GM23338 (cell line): ENCODE measurements around the gene CCDC167. TPM values are rescaled to one million over a fixed set of nuclear protein-coding genes. Genes with fewer than 3 reads are reported as not detected.

Experiments
- ATAC-seq: fragments of 200-7000 bp; cut with Tn5 transposase; 3 replicates; pipeline ENCODE4 v1.9.1; 2020
- DNase-seq: peaks from one replicate; pipeline ENCODE4 v3.0.0-alpha.2; 2015; ENCODE audit warnings: low spot score
- H2AFZ ChIP-seq: fragments of 200-600 bp; sonication (generic); 2 replicates; pipeline ENCODE4 v1.8.0; 2016; ENCODE audit warnings: antibody characterized with exemption, mild to moderate bottlenecking, moderate library complexity
- H3F3A ChIP-seq: fragments of 200-600 bp; sonication (generic); replicated peaks from 2 replicates; pipeline ENCODE4 v1.8.0; 2017; ENCODE audit warnings: antibody characterized with exemption, mixed run types, low read depth
- H3K27ac ChIP-seq: fragments of 200-600 bp; sonication (generic); 2 replicates; pipeline ENCODE4 v1.6.1; 2016; ENCODE audit warnings: low read depth
- H3K27me3 ChIP-seq: fragments of 200-600 bp; sonication (generic); 2 replicates; pipeline ENCODE4 v1.8.0; 2016; ENCODE audit warnings: mild to moderate bottlenecking, mixed run types, moderate library complexity; ENCODE audit not compliant: insufficient read depth
- H3K36me3 ChIP-seq: fragments of 200-600 bp; sonication (generic); 2 replicates; pipeline ENCODE4 v1.8.0; 2016; ENCODE audit warnings: mild to moderate bottlenecking; ENCODE audit not compliant: insufficient read depth
- H3K4me1 ChIP-seq: fragments of 200-600 bp; sonication (generic); 2 replicates; pipeline ENCODE4 v1.8.0; 2016; ENCODE audit warnings: mild to moderate bottlenecking, moderate library complexity; ENCODE audit not compliant: insufficient read depth
- H3K4me2 ChIP-seq: fragments of 200-600 bp; sonication (generic); 2 replicates; pipeline ENCODE4 v1.7.1; 2017; ENCODE audit warnings: mixed run types
- H3K4me3 ChIP-seq: fragments of 200-600 bp; sonication (generic); 2 replicates; pipeline ENCODE4 v1.6.1; 2016; ENCODE audit warnings: mixed run types
- H3K79me2 ChIP-seq: fragments of 200-600 bp; sonication (generic); replicated peaks from 2 replicates; pipeline ENCODE4 v1.8.0; 2017; ENCODE audit warnings: mild to moderate bottlenecking; ENCODE audit not compliant: insufficient read depth
- H3K9me2 ChIP-seq: fragments of 200-600 bp; sonication (generic); 2 replicates; pipeline ENCODE4 v1.8.0; 2017; ENCODE audit not compliant: insufficient read depth
- H4K20me1 ChIP-seq: fragments of 200-600 bp; sonication (generic); replicated peaks from 2 replicates; pipeline ENCODE4 v1.8.0; 2017; ENCODE audit warnings: mild to moderate bottlenecking; ENCODE audit not compliant: insufficient read depth
- H3K27ac Mint-ChIP-seq: 2 replicates; pipeline ENCODE4 v1.8.0; 2020; ENCODE audit warnings: inconsistent platforms, mild to moderate bottlenecking, moderate library complexity, mixed read lengths
- H3K27me3 Mint-ChIP-seq: 3 replicates; pipeline ENCODE4 v1.8.0; 2022; ENCODE audit warnings: low read depth, mild to moderate bottlenecking, moderate library complexity, mixed read lengths, inconsistent platforms; ENCODE audit not compliant: insufficient read depth, poor library complexity
- H3K36me3 Mint-ChIP-seq: 3 replicates; pipeline ENCODE4 v1.8.0; 2021; ENCODE audit warnings: low read depth, mild to moderate bottlenecking, inconsistent platforms, moderate library complexity, mixed read lengths
- H3K4me1 Mint-ChIP-seq: 3 replicates; pipeline ENCODE4 v1.8.0; 2020; ENCODE audit warnings: mild to moderate bottlenecking, inconsistent platforms, mixed read lengths
- H3K4me3 Mint-ChIP-seq: 3 replicates; pipeline ENCODE4 v1.8.0; 2021; ENCODE audit warnings: moderate library complexity, mild to moderate bottlenecking, inconsistent platforms, mixed read lengths
- H3K9me3 Mint-ChIP-seq: 3 replicates; pipeline ENCODE4 v1.8.0; 2020; ENCODE audit warnings: moderate library complexity, mild to moderate bottlenecking, inconsistent platforms, mixed read lengths
- CREB1 ChIP-seq: fragments of 250-450 bp; sonication (Bioruptor Pico); IDR thresholded peaks from 2 replicates; pipeline ENCODE4 v1.5.0; 2020; ENCODE audit warnings: low read depth, mild to moderate bottlenecking, moderate library complexity
- ETS1 ChIP-seq: IDR thresholded peaks from 2 replicates; pipeline ENCODE4 v1.6.1; 2016; ENCODE audit warnings: antibody characterized with exemption
- EZH2 ChIP-seq: fragments of 200-600 bp; sonication (generic); IDR thresholded peaks from one replicate; pipeline ENCODE4 v1.8.0; 2017; ENCODE audit warnings: antibody characterized with exemption, mild to moderate bottlenecking, low read depth; ENCODE audit not compliant: unreplicated experiment
- EZH2phosphoT487 ChIP-seq: fragments of 200-600 bp; sonication (generic); IDR thresholded peaks from one replicate; pipeline ENCODE4 v1.8.1; 2018; ENCODE audit warnings: antibody characterized with exemption; ENCODE audit not compliant: unreplicated experiment
- JUNB ChIP-seq: IDR thresholded peaks from one replicate; pipeline ENCODE4 v1.6.1; 2016; ENCODE audit warnings: antibody characterized with exemption; ENCODE audit not compliant: unreplicated experiment
- NANOG ChIP-seq: IDR thresholded peaks from 2 replicates; pipeline ENCODE4 v1.6.1; 2016; ENCODE audit warnings: antibody characterized with exemption, borderline replicate concordance
- POLR2AphosphoS5 ChIP-seq: IDR thresholded peaks from 2 replicates; pipeline ENCODE4 v1.6.1; 2016; ENCODE audit warnings: antibody characterized with exemption, low read depth
- STAT1 ChIP-seq: IDR thresholded peaks from one replicate; pipeline ENCODE4 v1.6.1; 2016; ENCODE audit warnings: antibody characterized with exemption; ENCODE audit not compliant: unreplicated experiment
- ZNF114 ChIP-seq: fragments of 250-450 bp; sonication (Bioruptor Pico); IDR thresholded peaks from 2 replicates; pipeline ENCODE4 v1.5.0; 2020; ENCODE audit warnings: mild to moderate bottlenecking, moderate library complexity
- ZNF331 ChIP-seq: fragments of 250-450 bp; sonication (Bioruptor Pico); IDR thresholded peaks from 2 replicates; pipeline ENCODE4 v1.5.0; 2020; ENCODE audit warnings: low read depth, mild to moderate bottlenecking, moderate library complexity
- polyA plus RNA-seq: library from polyadenylated mRNA; unstranded; fragments of >200 nt; fragmentation: Nextera tagmentation; extraction: Ambion mirVana; gene quantifications from 2 replicates; pipeline ENCODE4 v1.2.1, GENCODE V29; 2016
- total RNA-seq: library from RNA; depleted of rRNA; stranded (reverse); fragments of >200 nt; shearing (Covaris generic); gene quantifications from 2 replicates; pipeline ENCODE4 v1.2.3, GENCODE V29; 2014
- TF ChIP-seq, protein P1 (sequence below): fragments of 250-450 bp; sonication (Bioruptor Pico); IDR thresholded peaks from 2 replicates; pipeline ENCODE4 v1.5.0; 2020; ENCODE audit warnings: mild to moderate bottlenecking, moderate library complexity
- TF ChIP-seq, protein P2 (sequence below): IDR thresholded peaks from one replicate; pipeline ENCODE4 v1.6.1; 2018; ENCODE audit warnings: antibody characterized with exemption; ENCODE audit not compliant: unreplicated experiment

CCDC167 gene
- total and polyA plus RNA-seq, 2 experiments from 2014 or later, result 17.6 to 21.4 TPM

DNA sequence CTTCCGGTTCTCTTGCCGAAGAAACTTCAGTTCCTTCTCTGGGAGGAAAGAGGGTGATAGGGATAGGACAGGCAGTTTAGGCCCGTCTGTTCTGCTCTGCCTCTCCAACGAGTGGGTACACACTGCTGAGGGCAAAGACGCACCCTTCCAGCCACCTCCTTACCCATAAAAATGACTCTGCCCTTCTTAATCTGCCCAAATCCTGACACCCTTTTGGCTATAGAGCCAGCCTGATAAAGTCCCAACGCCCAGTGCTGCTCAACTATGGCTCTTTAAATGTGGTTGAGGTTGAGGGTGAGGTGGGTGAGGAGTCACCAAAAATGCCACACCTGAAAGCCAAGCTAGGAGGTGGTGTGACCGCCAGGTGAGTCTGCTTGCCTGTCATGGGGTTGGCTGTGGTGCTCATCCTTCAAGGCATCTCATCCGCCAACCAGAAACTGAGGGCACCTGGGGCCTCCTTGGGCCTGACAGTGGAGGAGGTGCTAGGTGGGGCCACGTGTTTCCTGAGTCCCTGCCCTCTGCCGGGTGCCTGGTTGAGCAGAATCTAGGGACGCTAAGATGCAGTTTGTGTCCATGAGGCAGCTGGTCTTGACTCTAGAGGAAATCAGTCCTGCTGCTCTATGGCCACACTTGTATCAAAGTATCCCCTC, 16.3 kb downstream of the CCDC167 start (continued):
- TF ChIP-seq, protein P1, sequence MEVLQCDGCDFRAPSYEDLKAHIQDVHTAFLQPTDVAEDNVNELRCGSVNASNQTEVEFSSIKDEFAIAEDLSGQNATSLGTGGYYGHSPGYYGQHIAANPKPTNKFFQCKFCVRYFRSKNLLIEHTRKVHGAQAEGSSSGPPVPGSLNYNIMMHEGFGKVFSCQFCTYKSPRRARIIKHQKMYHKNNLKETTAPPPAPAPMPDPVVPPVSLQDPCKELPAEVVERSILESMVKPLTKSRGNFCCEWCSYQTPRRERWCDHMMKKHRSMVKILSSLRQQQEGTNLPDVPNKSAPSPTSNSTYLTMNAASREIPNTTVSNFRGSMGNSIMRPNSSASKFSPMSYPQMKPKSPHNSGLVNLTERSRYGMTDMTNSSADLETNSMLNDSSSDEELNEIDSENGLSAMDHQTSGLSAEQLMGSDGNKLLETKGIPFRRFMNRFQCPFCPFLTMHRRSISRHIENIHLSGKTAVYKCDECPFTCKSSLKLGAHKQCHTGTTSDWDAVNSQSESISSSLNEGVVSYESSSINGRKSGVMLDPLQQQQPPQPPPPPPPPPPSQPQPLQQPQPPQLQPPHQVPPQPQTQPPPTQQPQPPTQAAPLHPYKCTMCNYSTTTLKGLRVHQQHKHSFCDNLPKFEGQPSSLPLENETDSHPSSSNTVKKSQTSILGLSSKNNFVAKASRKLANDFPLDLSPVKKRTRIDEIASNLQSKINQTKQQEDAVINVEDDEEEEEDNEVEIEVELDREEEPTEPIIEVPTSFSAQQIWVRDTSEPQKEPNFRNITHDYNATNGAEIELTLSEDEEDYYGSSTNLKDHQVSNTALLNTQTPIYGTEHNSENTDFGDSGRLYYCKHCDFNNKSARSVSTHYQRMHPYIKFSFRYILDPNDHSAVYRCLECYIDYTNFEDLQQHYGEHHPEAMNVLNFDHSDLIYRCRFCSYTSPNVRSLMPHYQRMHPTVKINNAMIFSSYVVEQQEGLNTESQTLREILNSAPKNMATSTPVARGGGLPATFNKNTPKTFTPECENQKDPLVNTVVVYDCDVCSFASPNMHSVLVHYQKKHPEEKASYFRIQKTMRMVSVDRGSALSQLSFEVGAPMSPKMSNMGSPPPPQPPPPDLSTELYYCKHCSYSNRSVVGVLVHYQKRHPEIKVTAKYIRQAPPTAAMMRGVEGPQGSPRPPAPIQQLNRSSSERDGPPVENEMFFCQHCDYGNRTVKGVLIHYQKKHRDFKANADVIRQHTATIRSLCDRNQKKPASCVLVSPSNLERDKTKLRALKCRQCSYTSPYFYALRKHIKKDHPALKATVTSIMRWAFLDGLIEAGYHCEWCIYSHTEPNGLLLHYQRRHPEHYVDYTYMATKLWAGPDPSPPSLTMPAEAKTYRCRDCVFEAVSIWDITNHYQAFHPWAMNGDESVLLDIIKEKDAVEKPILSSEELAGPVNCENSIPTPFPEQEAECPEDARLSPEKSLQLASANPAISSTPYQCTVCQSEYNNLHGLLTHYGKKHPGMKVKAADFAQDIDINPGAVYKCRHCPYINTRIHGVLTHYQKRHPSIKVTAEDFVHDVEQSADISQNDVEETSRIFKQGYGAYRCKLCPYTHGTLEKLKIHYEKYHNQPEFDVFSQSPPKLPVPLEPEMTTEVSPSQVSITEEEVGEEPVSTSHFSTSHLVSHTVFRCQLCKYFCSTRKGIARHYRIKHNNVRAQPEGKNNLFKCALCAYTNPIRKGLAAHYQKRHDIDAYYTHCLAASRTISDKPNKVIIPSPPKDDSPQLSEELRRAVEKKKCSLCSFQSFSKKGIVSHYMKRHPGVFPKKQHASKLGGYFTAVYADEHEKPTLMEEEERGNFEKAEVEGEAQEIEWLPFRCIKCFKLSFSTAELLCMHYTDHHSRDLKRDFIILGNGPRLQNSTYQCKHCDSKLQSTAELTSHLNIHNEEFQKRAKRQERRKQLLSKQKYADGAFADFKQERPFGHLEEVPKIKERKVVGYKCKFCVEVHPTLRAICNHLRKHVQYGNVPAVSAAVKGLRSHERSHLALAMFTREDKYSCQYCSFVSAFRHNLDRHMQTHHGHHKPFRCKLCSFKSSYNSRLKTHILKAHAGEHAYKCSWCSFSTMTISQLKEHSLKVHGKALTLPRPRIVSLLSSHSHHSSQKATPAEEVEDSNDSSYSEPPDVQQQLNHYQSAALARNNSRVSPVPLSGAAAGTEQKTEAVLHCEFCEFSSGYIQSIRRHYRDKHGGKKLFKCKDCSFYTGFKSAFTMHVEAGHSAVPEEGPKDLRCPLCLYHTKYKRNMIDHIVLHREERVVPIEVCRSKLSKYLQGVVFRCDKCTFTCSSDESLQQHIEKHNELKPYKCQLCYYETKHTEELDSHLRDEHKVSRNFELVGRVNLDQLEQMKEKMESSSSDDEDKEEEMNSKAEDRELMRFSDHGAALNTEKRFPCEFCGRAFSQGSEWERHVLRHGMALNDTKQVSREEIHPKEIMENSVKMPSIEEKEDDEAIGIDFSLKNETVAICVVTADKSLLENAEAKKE (CRISPR knock-in tag), result no peak

DNA sequence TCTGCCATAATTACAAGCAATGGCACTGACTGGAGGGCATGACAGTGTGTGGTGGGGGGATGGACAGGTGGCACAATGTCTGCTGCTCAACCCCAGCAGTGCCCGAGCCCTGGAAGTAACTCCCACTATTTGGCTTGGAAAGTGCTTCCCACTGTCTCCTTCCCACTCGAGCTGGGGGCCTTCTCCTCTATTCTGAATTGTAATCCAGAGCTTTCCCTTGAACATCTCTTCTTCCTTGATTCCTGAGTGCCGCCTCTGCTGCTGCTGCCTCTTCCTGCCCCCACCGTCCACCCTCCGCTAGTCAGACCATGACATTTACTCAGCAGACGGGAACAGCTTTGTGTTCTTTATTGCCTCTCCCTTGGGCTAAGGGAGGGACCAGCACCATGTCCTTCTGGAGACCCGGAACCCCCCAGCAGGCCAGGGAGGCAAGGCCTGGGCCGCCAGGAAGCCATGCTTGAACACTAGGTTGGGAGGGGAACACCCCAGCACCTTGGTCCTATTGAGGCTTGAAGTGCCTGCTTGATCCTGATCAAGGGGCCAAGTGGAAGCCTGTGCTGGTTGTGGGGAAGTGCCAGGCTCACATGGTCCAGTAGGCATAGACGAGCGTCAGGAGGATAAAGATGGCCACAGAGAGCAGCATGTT, 17.0 kb downstream of the CCDC167 start:
- Mint-ChIP-seq H3K36me3 (peaks cover 16% of the 10 kb centered on the region; the same call in 1 of the 3 replicates), H3K4me3 (no peak overlapping the region), H3K27me3 (peaks cover 8% of the 10 kb centered on the region), H3K4me1 (peaks cover 23% of the 10 kb centered on the region), H3K27ac (no peak overlapping the region), H3K9me3 (no peaks in the 10 kb centered on the region)
- ATAC-seq, result no peak
- no peak for DNase-seq
- H2AFZ ChIP-seq, result no peak overlapping the region
- no peak overlapping the region for H3K4me2 ChIP-seq
- H3K4me3 ChIP-seq, result no peak overlapping the region
- no peaks in the 10 kb centered on the region for H3K9me2 ChIP-seq
- H3K36me3 ChIP-seq, result no peaks in the 10 kb centered on the region
- no peaks in the 10 kb centered on the region; the same call in none of the 2 replicates for H4K20me1 ChIP-seq
- H3K27me3 ChIP-seq, result no peaks in the 10 kb centered on the region
- H3K4me1 ChIP-seq, result peaks cover 17% of the 10 kb centered on the region
- no peak overlapping the region for H3K27ac ChIP-seq
- no peaks in the 10 kb centered on the region for H3K79me2 ChIP-seq
- H3F3A ChIP-seq, result 0 out of 2 replicates have a peak, but pooled peaks cover 6% of the 10 kb centered on the region
- TF ChIP-seq, protein P2, sequence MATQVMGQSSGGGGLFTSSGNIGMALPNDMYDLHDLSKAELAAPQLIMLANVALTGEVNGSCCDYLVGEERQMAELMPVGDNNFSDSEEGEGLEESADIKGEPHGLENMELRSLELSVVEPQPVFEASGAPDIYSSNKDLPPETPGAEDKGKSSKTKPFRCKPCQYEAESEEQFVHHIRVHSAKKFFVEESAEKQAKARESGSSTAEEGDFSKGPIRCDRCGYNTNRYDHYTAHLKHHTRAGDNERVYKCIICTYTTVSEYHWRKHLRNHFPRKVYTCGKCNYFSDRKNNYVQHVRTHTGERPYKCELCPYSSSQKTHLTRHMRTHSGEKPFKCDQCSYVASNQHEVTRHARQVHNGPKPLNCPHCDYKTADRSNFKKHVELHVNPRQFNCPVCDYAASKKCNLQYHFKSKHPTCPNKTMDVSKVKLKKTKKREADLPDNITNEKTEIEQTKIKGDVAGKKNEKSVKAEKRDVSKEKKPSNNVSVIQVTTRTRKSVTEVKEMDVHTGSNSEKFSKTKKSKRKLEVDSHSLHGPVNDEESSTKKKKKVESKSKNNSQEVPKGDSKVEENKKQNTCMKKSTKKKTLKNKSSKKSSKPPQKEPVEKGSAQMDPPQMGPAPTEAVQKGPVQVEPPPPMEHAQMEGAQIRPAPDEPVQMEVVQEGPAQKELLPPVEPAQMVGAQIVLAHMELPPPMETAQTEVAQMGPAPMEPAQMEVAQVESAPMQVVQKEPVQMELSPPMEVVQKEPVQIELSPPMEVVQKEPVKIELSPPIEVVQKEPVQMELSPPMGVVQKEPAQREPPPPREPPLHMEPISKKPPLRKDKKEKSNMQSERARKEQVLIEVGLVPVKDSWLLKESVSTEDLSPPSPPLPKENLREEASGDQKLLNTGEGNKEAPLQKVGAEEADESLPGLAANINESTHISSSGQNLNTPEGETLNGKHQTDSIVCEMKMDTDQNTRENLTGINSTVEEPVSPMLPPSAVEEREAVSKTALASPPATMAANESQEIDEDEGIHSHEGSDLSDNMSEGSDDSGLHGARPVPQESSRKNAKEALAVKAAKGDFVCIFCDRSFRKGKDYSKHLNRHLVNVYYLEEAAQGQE, result no peak
- TF ChIP-seq CREB1 (CRISPR knock-in tag), result no peak
- TF ChIP-seq ZNF331 (CRISPR knock-in tag), result no peak
- no peak for TF ChIP-seq POLR2AphosphoS5
- TF ChIP-seq EZH2phosphoT487, result no peak
- no peak for TF ChIP-seq ZNF114 (CRISPR knock-in tag)
- TF ChIP-seq ETS1, result no peak
- TF ChIP-seq NANOG, result no peak
- TF ChIP-seq JUNB, result no peak
- no peak for TF ChIP-seq EZH2
- no peak for TF ChIP-seq STAT1
